Activated CD4-positive, CD25-positive, alpha-beta regulatory T cell treated with anti-CD3 and anti-CD28 coated beads, Interleukin-2, amount 50 U/mL, for 72 hours (primary cell): ENCODE results near the gene C10orf95.
"Not testable (repeated sequence)": the region's sequence is repeated elsewhere in the genome, so short reads cannot be mapped to it uniquely, and the experiment has no call there.

ENCODE experiments used
- DNase-seq: peaks from one replicate; pipeline ENCODE4 v3.0.0; 2021

C10orf95 gene

DNA sequence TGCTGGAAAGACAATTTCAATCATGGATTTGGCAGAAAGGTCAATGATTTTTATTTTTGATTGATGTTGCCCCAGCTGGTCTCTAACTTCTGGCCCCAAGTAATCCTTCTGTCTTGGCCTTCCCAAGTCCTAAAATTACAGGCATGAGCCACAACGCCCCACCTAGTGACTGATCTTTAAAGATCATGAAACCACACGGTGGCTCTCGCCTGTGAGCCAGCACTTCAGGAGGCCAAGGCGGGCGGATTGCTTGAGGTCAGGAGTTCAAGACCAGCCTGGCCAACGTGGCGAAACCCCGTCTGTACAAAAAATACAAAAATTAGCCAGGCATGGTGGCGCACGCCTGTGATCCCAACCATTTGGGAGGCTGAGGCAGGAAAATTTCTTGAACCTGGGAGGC, 12.6 kb upstream of the C10orf95 start:
- no peak for DNase-seq

DNA sequence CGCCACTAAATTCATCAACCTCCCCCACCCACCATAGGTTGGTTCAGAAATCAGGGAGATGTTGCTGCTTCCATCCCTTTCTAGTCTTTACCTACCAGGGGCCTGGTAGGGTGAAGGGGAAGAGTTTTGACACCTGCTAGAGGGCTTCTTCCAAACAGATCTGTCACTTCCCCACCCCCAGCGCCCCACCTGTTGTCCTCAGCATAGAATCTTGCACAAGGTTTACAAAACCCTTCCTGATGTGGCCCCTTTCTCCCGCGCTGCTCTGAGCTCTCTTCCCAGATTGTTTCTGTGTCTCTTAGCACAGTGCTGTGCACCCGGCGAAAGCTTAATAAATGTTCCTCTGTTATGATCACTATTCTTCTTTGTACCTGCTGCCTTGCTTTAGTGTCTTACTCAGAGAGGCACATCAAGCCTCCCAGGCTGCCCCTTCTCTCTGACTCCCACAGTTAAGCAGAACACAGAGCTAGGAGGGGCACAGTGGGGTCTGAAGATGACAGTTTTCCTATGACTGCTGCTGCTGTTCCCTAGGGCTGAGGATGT, 11.2 kb upstream of the C10orf95 start:
- DNase-seq, result no peak

DNA sequence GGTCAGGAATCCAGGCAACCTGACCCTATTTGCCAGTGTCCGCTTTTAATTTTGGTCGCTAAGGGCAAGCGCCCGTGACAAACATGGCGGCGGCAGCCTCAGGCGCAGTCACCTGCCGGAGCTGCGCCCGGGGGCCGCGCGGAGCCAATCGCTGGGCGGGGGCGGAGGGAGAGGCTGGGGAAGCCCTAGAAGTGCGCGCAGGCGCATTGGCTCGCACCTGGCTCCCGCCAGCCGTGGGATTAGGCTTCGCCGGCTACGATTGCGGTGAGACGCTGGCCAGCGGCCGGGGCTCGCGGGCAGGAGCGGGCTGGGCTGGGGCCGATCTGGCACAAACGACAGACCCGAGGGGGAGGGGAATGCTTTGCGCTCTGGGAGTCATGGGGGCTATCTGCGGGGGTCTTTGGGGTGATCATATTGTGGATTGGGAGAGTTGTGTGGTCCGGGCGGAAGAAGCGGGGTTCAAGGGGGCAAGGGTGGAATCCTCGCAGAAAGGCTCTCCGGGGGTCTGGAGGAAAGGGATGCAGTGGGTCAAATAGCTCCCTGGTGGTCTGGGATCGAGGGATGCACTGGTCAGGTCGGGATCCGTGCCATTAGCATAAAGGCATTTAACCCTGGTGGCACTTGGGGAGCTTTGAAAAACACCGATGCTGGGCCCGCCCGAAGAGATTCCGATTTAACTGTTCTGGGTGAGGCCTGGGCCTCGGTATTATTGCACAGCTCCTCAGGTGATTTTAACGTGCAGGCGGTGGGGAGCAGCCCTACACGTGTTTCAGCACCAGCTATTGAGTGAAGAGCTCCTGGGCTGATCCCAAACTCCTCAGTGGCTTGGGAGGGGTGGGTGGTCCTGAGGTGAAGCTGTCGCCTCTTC, 10.1 kb upstream of the C10orf95 start:
- DNase-seq, result peak; percentile 97

DNA sequence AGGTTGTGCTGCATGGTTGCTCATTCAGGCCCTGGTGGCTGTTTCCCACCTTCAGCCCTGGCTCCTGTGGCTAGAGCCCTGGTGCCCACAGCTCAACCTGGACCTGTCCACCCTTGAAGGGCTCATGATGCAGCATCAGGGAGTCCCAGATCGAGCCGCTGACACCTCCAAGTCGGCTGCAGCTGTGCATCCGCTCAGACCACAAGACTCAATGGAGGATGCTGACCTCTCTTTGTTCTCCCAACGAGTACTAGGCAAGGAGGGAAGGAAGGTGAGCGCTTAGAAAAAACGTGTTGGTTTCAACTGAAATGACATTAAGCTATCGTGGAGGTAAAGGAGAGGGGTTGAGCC, 9.5 kb upstream of the C10orf95 start:
- DNase-seq, result peak; percentile 47

DNA sequence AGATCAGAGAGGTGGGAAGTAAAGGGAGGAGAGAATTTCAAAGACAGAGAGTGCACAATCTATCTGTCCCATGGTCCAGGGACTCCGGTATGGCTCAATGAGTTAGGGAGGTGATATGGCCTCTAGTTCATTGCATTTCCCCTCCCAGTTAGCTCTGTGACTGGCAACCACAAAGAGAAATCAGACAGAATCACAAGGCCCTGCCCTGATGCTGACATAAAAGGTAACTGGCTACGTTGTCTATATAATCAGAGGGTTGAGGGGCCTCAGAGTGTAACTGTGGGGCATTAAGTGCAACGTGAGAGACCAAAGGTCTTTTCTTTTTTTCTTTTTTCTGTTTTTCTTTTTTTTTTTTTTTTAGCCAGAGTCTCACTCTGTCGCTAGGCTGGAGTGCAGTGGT, 7.3 kb upstream of the C10orf95 start:
- no peak for DNase-seq

DNA sequence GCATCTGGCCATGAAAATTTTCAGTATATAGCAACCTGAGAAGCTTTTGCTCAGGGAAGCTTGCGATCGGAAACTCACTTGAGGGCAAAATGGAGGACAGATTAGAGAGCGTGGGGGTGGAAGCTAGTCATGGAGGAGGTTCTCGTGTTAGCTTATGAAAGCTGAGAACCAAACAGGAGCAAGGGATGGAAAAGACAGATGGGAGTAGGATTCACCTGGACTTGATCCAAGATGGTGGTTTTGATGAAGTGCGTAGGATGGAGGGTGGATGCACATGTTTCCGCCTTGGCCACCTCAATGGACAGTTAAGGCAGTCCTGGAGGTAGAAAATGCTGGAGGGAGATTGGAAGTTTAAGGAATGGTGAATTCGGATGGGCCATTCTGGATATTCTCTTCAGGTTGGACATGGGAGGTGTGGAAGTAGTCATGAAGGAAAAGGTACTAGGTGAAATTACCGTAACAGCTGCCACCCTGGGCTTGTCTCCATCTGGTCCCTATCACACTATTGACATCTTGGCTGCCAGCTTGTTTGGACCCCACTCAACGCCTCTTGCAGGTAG, 6.3 kb upstream of the C10orf95 start:
- no peak for DNase-seq

DNA sequence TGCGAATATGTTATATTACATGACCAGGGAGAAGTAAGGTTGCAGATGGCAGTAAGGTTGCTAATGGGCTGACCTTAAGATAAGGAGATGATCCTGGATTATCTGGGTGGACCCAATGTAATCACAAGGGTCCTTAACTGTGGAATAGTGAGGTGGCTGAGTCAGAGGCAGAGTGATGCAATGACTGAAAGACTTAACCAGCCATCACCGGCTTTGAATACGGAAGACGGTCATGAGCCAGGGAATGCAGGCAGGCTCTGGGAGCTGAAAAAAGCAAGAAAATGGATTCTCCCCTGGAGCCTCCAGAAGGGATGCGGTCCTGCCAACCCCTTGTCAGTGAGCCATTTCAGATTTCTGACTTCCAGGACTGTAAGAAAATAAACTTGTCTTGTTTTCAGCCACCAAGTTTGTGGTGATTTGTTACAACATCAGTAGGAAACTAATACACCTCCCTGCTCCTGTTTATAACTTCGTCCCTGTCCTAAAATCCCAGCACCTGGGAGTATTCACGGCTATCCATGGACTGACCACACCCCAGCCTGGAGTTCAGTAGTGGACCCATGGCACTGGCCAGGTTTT, 4.6 kb upstream of the C10orf95 start:
- DNase-seq, result no peak

DNA sequence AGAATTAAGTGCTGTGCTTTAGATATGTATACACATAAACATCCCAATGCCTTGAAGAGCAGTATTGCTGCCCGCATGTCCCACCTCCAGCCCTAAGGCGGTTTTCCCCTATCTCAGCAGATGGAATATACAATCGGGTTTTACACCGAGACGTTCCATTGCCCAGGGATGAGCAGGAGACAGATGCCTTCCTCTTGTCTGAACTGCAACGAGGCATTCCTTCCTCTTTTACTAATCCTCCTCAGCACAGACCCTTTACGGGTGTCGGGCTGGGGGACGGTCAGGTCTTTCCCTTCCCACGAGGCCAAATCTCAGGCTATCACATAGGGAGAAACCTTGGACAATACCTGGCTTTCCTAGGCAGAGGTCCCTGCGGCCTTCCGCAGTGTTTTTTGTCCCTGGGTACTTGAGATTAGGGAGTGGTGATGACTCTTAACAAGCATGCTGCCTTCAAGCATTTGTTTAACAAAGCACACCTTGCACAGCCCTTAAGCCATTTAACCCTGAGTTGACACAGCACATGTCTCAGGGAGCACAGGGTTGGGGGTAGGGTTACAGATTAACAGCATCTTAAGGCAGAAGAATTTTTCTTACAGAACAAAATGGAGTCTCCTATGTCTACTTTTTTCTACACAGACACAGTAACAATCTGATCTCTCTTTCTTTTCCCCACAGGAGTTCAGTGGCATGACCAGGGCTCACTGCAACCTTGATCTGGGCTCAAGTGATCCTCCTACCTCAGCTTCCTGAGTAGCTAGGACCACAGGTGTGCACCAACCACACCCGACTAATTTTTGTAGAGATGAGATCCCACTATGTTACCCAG, 3.5 kb upstream of the C10orf95 start:
- DNase-seq, result not testable (repeated sequence)

DNA sequence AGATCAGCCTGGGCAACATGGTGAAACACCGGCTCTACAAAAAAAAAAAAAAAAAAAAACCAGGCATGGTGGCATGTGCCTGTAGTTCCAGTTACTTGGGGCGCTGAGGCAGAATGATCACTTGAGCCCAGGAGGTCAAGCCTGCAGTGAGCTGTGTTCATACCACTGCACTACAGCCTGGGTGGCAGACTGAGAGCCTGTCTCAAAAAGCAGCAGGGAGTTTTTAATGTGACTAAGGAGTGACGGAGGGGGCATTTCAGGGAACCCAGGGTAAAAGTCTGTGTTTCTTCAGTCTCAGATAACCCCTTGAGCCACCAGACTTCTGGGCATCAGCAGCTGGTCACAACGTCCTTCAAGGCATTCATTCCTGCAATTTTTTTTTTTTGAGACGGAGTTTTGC, 2.2 kb upstream of the C10orf95 start:
- no peak for DNase-seq

DNA sequence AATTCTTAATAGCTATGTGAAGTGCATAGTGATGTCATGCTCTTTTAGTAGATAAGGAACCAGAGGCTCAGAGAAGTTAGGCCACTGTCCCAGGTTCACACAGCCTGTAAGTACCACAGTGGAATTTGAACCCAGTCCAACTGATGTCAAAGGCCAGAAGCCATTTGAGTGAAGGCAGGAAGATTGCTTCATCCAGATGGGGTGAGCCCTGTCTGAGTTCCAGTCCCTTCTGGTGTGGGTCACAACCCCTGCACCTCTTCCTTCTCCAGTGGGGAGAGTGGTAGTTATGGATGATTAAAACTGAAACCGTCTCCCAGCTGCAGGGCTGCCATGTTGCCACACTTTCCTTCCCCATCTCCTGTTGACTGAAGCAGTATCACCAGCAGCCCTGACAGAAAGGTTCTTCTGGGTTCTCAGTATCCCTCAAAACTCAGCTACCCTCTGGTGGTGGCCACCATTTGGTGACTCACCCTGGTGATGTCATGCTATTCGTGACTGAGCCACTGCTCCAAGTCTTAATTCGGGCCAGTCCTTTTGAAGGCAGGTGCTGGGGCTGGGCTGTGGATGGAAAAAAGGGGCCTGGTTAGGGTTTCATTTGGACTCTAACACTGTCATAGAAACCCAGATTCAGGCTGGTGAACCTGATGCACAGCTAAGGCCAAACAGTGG, 1.5 kb upstream of the C10orf95 start:
- DNase-seq, result peak; percentile 66

DNA sequence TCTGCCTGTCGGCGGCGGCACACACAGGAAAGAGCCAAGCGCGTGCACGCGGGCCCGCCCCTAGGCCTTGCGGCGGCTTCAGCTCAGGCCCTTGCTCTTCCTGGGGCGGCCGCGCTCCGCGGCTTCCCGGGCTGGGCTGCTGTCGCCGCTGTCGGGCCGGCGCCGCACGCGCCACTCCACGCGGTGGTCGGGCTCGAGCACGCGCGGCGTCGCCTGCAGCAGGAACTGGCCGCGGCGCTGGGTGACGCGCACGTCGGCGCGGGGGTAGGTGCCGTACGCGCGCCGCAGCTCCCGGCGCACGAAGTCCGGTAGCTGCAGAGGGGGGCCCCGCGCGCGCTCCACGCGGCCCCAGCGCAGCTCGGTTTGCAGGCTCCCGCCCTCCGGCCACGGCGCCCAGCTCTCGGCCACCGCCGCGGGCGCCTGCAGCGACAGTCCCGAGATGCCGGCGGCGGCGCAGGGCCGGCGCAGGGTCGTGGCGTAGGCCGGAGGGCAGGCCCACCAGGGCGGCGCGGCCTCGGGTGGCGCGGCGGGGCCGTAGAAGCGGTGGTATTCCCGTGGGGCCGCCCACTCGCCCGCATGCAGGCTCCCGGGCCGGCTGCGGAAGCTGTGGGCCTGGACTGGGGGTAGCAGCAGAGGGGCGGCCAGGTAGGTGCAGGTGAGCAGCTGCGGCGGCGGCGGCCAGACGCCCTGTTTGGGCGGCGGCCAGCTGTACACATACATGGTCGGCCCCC, 804 bp downstream of the C10orf95 start:
- peak; percentile 84 for DNase-seq

DNA sequence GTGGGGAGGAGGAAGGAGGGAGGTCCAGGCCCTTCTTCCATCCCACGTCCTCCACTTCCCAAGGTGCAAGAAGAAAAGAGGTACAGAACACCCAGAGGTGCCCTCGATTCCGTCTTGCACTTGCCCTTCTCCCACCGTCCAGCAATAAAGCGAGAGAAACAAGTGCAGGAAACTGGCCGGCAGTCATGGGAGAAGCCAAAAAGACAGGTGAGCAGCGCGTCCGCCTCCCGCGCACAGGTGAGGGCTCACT, 1.3 kb downstream of the C10orf95 start:
- no peak for DNase-seq

DNA sequence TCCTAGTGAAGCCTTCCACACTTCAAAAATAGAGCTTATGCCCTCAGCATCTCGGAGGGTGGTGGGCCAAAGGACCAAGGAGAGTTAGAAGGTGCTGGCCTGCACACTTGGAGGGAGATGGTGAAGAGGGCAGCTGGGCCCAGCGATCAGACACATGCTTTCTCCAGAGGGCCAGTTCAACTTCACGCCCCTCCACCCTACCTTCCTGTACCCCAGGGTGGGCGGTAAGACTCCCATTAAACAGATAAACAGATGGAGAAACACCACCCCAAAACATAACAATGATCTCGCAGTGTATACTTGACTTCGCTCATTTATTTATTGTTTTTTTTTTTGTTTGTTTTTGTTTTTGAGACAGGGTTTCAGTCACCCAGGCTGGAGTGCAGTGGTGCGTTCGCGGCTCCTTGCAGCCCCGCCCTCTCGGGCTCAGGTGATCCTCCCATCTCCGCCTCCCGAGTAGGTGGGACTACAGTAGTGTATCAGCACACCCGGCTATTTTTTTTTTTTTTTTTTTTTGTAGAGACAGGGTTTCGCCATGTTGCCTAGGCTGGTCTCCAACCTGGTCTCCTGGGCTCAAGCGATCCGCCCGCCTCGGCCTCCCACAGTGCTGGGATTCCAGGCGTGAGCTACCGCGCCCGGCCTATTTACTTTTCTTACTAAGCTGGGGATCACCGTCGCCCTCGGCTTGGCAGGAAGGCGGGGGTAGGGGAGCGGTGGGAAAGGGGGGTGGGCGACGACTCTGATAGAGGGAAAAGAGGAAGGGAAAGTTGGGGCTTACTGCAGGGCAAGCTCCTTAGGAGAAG, 1.8 kb downstream of the C10orf95 start:
- peak; percentile 80 for DNase-seq

DNA sequence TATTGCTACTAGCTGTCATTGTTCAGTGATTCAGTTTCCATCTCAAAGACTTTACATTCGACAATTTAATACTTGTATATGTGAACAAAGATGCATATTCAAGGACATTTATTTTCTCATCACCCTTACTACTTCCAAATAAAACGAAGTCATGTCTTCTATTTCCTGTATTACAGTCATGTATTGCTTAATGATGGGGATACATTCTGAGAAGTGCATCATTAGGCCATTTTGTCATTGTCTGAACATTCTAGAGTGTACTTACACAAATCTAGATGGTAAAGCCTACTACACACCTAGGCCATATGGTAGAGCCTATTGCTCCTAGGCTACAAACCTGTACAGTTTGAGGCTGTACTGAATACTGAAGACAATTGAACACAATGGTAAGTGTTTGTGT, 6.5 kb downstream of the C10orf95 start:
- no peak for DNase-seq

DNA sequence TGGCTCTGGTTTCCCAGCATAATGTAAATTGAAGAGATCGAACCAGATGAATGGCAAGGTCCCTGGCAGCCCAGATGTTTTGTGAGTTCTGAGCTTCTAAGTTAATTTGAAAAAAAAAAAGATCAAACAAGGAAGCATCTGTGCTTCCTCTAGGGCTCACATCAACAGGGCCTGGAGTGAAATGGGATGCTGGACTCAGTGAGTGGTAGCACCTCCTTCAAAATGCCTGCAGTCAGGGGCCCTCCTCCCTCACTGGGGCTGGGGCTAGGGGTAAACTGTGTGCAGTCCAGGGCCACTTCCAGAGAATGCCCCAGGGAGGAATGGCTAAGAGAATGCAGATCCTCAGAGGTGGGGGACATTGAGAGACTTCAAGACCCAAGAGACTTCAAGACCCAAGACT, 13.0 kb downstream of the C10orf95 start:
- DNase-seq, result no peak

DNA sequence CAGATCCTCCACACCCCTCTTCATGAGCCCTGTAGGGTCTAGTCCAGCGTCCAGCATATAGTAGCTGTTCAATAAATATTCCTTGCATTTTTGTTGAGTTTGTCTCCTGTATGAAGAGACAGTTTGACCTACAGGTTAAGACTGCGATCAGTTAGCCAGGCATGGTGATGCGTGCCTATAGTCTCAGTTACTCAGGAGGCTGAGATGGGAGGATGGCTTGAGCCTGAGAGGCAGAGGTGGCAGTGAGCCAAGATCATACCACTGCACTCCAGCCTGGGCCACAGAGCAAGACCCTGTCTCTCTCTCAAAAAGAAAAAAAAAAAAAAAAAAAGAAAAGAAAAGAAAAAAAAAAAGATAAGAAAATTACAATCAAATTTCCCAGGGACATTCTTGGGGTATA, 13.8 kb downstream of the C10orf95 start:
- DNase-seq, result no peak

DNA sequence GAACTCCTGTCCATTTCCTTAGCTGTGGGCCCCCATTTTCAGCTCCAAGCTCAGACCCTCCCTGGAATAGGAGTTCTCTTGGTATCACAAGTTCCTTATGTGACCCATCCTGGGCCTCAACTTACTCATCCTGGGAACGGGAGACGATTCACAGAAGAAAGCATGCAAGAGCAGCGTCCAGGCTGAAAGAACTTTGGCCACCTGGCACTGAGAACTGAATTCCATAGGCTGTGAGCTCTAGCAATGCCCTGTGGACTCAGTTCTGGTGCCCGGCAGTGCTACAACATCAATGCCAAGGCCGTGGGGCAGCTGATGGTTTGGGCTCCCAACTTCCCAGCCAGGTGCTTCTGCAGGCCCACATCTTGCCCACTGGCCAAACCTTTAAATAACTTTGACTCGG, 15.0 kb downstream of the C10orf95 start:
- no peak for DNase-seq

DNA sequence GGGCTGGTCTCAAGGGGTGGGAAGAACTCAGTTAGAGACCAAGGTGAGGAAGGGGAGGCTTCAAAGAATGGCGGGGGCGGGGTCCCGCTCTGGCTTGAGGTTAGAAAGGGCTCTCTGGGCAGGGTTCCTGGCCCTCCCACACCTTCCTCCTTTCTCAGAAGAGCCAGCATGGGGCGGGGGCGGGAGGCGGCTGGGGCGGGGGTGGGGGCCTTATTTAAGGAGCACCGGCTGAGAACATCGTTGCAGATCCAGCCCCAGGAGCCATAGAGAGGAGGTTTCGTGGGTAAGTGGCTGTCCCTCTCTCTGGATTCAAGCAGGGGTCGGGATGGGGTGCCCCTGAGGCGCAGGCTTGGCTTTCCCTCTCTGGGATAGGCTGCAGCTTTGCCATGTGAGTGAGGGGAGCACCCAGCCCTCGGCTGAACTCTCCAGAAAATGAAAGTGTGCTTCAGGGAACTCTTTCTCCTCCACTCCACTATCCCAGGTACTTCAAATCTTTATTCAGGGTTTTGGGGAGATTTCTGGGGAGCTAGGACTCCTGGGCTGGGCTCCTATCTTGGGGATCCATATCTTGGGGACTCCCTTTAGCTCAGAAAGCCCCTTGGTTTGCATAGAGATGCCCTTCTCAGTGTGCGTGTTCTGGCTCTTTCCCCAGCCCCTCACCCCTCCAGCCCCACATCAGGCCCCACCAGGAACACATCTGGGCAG, 15.7 kb downstream of the C10orf95 start:
- DNase-seq, result no peak

DNA sequence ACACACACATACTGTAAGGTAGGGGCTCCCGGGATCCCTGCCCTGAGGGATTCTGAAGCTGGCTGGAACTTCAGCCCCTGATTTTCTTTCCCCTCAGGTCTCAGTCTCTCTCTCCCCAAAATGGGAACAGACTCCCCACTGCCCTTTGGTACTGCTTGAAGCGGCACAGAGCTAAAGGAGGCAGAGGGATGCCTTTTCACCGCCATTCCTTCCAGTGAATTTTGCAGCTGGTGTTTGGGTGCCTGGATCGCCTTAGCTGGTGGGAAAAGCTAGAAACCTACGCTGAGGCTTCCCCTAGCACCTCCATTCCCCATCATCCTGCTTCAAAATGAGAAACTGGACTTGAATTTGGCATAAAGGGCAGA, 16.2 kb downstream of the C10orf95 start:
- no peak for DNase-seq

DNA sequence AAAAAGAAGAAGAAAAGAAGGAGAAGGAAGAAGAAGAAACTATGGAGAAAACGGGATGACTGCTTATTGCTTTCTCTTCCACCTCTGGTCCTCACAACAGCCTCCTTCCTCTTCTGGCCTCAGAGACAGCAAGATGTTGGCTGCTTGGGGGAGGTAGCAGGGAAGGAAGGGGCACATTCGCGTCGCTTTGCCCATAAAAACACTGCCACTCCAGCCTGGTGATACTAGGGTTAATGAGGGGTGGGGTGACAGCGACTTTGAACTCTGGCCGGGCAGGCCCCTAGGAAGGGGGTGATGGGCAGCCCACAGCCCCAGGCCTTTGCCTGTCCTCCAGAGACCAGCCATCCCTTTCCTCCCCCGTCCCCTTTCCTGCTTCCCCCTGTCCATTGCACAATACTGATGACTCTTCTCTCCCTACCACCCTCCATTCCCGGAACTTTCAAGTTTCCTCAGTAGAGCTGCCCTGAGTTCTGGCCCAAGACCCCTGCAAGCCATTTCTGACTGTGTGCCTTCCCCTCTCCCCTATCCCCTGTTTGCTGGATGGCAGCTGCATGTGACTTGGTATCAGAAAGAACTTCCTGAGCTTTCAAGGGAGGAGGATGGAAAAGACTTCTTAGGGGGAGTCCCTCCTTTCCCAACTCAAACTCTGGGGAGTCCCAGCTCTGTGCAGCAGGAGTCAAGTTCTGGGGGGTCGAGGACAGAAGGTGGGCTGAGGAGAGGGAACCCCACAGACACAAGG, 16.8 kb downstream of the C10orf95 start:
- no peak for DNase-seq
